ENCODE results near the gene TENM3. TPM values are rescaled to one million over a fixed set of nuclear protein-coding genes. Genes with fewer than 3 reads are reported as not detected.

Gene TENM3
- total RNA-seq, 1 donor from 2014 or later: 40.4 TPM

DNA sequence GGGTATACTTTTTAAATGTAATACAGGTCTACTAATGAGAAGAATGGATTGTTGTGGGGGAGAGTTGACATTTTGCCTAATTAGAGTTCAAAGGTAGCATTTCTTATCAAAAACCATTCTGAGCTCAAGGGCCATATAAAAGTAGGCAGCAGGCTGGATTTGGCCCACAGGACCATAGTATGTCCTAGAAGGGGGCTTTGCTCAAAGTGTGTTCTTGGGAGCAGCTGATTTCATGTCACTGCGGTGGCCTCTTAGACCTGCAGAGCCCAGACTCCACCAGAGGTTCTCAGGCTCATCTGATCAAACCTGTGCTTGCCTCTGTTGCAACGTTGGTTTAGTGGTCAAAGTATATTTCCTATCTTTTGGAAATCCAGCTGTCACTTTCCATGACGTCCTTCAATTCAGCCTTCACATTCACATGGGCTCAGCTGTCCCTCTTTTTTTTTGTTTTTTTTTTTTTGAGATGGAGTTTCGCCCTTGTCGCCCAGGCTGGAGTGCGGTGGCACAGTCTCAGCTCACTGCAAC is 34.6 kb upstream of the TENM3 start:
- TF ChIP-seq CTCF (IDR thresholded peaks at IDR 0.05; ENCODE audit: unreplicated experiment): no peak
- DNase-seq (ENCODE audit: low spot score, unreplicated experiment): no peak
- Mint-ChIP-seq H3K27me3 (peaks cover 10% of the 10 kb centered on the region), H3K27ac (no peak overlapping the region), H3K4me3 (ENCODE audit: low read depth) (no peak overlapping the region), H3K9me3 (ENCODE audit: low read depth) (no peaks in the 10 kb centered on the region), H3K36me3 (ENCODE audit: insufficient read depth) (no peaks in the 10 kb centered on the region), H3K4me1 (ENCODE audit: low read depth) (no peaks in the 10 kb centered on the region)

DNA sequence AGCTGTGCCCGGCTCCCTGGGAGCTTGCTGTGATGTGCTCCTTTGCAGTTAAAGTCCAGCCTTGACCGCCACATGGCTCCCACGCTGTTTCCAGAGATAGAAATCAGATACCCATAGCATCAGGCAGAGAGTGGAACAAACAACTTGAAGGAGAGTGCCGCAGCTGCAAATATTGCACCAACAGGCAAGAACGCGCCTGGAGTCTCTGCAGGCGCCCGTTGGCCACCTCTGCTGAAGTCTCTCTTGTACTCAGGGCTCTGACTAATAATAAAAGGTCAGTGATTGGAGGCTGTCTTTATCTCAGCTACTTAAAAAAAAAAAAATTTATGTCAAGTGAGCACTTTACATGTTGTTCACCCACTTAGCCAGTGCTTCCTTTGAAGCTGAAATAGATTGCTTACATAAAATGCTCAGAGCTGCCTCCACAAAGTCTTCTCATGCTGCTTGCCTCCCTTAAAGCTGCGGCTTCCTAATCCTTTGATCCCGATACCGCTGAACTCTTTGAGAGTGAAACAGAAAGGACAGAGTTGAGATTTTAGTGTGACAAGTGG is 30.9 kb upstream of the TENM3 start:
- no peak for DNase-seq (ENCODE audit: low spot score, unreplicated experiment)
- Mint-ChIP-seq H3K4me1 (ENCODE audit: low read depth) (no peaks in the 10 kb centered on the region), H3K4me3 (ENCODE audit: low read depth) (no peak overlapping the region), H3K36me3 (ENCODE audit: insufficient read depth) (no peaks in the 10 kb centered on the region), H3K9me3 (ENCODE audit: low read depth) (no peaks in the 10 kb centered on the region), H3K27ac (no peak overlapping the region), H3K27me3 (peaks cover 4% of the 10 kb centered on the region)
- TF ChIP-seq CTCF (IDR thresholded peaks at IDR 0.05; ENCODE audit: unreplicated experiment): no peak

- Mint-ChIP-seq H3K9me3 (ENCODE audit: low read depth) (no peaks in the 10 kb centered on the region), H3K27me3 (peaks cover 4% of the 10 kb centered on the region), H3K27ac (no peak overlapping the region), H3K4me1 (ENCODE audit: low read depth) (no peaks in the 10 kb centered on the region), H3K4me3 (ENCODE audit: low read depth) (no peak overlapping the region), H3K36me3 (ENCODE audit: insufficient read depth) (no peaks in the 10 kb centered on the region)
- no peak for TF ChIP-seq CTCF (IDR thresholded peaks at IDR 0.05; ENCODE audit: unreplicated experiment)
- no peak for DNase-seq (ENCODE audit: low spot score, unreplicated experiment)
Measured at GRCh38 chr4:182213004-182213403, 30.2 kb upstream of the TENM3 start.

GRCh38 chr4:182215148-182215547 is 28.1 kb upstream of the TENM3 start:
- H3K36me3 Mint-ChIP-seq (ENCODE audit: insufficient read depth): no peaks in the 10 kb centered on the region
- no peaks in the 10 kb centered on the region for H3K4me1 Mint-ChIP-seq (ENCODE audit: low read depth)
- no peak for DNase-seq (ENCODE audit: low spot score, unreplicated experiment)
- no peak overlapping the region for H3K4me3 Mint-ChIP-seq (ENCODE audit: low read depth)
- H3K9me3 Mint-ChIP-seq (ENCODE audit: low read depth): no peaks in the 10 kb centered on the region
- TF ChIP-seq CTCF (IDR thresholded peaks at IDR 0.05; ENCODE audit: unreplicated experiment): no peak
- peaks cover 4% of the 10 kb centered on the region for H3K27me3 Mint-ChIP-seq
- H3K27ac Mint-ChIP-seq: no peak overlapping the region

DNA sequence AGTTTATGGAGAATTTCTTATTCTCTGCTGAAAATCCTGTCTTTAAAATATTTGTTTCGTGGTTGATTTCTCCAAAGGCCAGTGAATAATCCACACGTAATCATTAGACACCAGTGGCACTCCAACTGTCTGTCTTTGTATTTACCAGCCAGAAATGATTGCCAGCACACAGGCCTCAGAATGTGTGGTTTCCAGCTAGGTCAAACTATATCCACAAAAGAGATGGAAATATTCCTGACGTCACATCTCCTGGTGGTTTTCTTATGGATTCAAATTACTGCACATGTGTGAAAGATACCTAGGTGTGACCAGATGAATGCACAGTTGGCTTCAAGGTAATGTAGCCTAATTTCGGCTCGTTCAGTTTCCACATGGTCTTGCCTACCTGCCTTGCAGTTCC is 27.2 kb upstream of the TENM3 start:
- no peaks in the 10 kb centered on the region for H3K4me1 Mint-ChIP-seq (ENCODE audit: low read depth)
- no peak for TF ChIP-seq CTCF (IDR thresholded peaks at IDR 0.05; ENCODE audit: unreplicated experiment)
- H3K9me3 Mint-ChIP-seq (ENCODE audit: low read depth): no peaks in the 10 kb centered on the region
- peaks cover 4% of the 10 kb centered on the region for H3K27me3 Mint-ChIP-seq
- no peaks in the 10 kb centered on the region for H3K36me3 Mint-ChIP-seq (ENCODE audit: insufficient read depth)
- H3K27ac Mint-ChIP-seq: no peak overlapping the region
- no peak for DNase-seq (ENCODE audit: low spot score, unreplicated experiment)
- H3K4me3 Mint-ChIP-seq (ENCODE audit: low read depth): no peak overlapping the region

Data from progenitor cell of endocrine pancreas (in vitro differentiated cells).